B cell (primary cell): Measurements from ENCODE around the gene PI4KA. TPM values are rescaled to one million over a fixed set of nuclear protein-coding genes. Genes with fewer than 3 reads are reported as not detected.

Experiments
- ATAC-seq: fragments of 200-7000 bp; cut with Tn5 transposase; one replicate; pipeline ENCODE4 v1.10.0; 2021; ENCODE audit warnings: low read depth, mild to moderate bottlenecking, moderate number of reproducible peaks, moderate library complexity
- CTCF ChIA-PET: fragments of 350-600 bp; sonication (Branson Sonifier 250); formaldehyde crosslinking; loops from one replicate; lab custom pipeline; 2021; ENCODE audit warnings: antibody characterized with exemption, inconsistent platforms; lab: Charles Lee
- POLR2A ChIA-PET: fragments of 350-600 bp; sonication (Branson Sonifier 250); formaldehyde crosslinking; loops from one replicate; lab custom pipeline; 2021; ENCODE audit warnings: antibody characterized with exemption; lab: Charles Lee
- DNase-seq: peaks from one replicate; pipeline ENCODE4 v3.0.0; 2013
- H2AFZ ChIP-seq: 2 replicates; pipeline ENCODE4 v1.6.1; 2012; ENCODE audit warnings: mild to moderate bottlenecking, low read depth, low read length; ENCODE audit not compliant: insufficient read depth, poor library complexity, severe bottlenecking
- H3K27ac ChIP-seq, 2 donors: 1 replicate in 1 of 2; 2 replicates in 1 of 2; pipeline ENCODE4 v1.5.1; 2012 to 2013; ENCODE audit warnings: low read length in 2 of 2, mild to moderate bottlenecking in 2 of 2, moderate library complexity in 1 of 2
- H3K27me3 ChIP-seq, 4 experiments: fragments of 200-600 bp in 1 of 4; sonication (generic) in 1 of 4; replicated peaks in 1 of 4; 1 replicate in 2 of 4; 2 replicates in 2 of 4; pipeline versions ENCODE4 v1.6.1 to v1.7.0; 2013 to 2016; ENCODE audit warnings: low read length in 3 of 4, mild to moderate bottlenecking in 2 of 4, mixed read lengths in 1 of 4, moderate library complexity in 1 of 4; ENCODE audit not compliant: insufficient read depth in 4 of 4, control insufficient read depth in 3 of 4; ENCODE audit errors: control extremely low read depth in 1 of 4
- H3K36me3 ChIP-seq, 2 experiments: replicated peaks in 1 of 2; 1 replicate in 1 of 2; 2 replicates in 1 of 2; pipeline versions ENCODE4 v1.6.1 to v1.7.1; 2013; ENCODE audit warnings: low read length in 1 of 2; ENCODE audit not compliant: insufficient read depth in 2 of 2, control insufficient read depth in 1 of 2; ENCODE audit errors: control extremely low read depth in 1 of 2, extremely low read depth in 1 of 2
- H3K4me1 ChIP-seq, 2 donors: fragments of 200-600 bp in 1 of 2; sonication (generic) in 1 of 2; 1 replicate in 1 of 2; 2 replicates in 1 of 2; pipeline versions ENCODE4 v1.5.1 to v1.6.1; 2013 to 2017; ENCODE audit warnings: low read length in 2 of 2; ENCODE audit not compliant: control insufficient read depth in 2 of 2, insufficient read depth in 2 of 2
- H3K4me2 ChIP-seq: replicated peaks from 2 replicates; pipeline ENCODE3; 2012; ENCODE audit warnings: mild to moderate bottlenecking, low read depth, low read length; ENCODE audit not compliant: poor library complexity, severe bottlenecking
- H3K4me3 ChIP-seq, 5 experiments: fragments of 200-600 bp in 1 of 5; sonication (generic) in 1 of 5; 1 replicate in 3 of 5; 2 replicates in 2 of 5; pipeline versions ENCODE4 v1.5.1 to v1.7.0; 2011 to 2016; ENCODE audit warnings: low read length in 4 of 5, mild to moderate bottlenecking in 4 of 5, low read depth in 2 of 5, control low read depth in 1 of 5, moderate library complexity in 1 of 5; ENCODE audit not compliant: insufficient read depth in 1 of 5; ENCODE audit errors: control extremely low read depth in 1 of 5, extremely low read depth in 1 of 5
- H3K79me2 ChIP-seq: fragments of 200-600 bp; sonication (generic); one replicate; pipeline ENCODE4 v1.6.0; 2016; ENCODE audit warnings: low read length; ENCODE audit not compliant: control insufficient read depth, insufficient read depth
- H3K9ac ChIP-seq: fragments of 200-600 bp; sonication (generic); 2 replicates; pipeline ENCODE4 v1.6.1; 2017; ENCODE audit warnings: mild to moderate bottlenecking, low read length, moderate library complexity
- H3K9me3 ChIP-seq, 3 donors: one replicate each; pipeline versions ENCODE4 v1.6.1 to v1.7.1; 2013; ENCODE audit warnings: low read length in 2 of 3; ENCODE audit not compliant: control insufficient read depth in 2 of 3, insufficient read depth in 1 of 3; ENCODE audit errors: control extremely low read depth in 1 of 3
- H4K20me1 ChIP-seq: 2 replicates; pipeline ENCODE4 v1.6.0; 2012; ENCODE audit warnings: mild to moderate bottlenecking, low read length; ENCODE audit not compliant: insufficient read depth, control insufficient read depth, poor library complexity, severe bottlenecking
- H3K27ac Mint-ChIP-seq: one replicate; pipeline ENCODE4 v1.8.0; 2021; ENCODE audit warnings: mixed read lengths
- H3K27me3 Mint-ChIP-seq: one replicate; pipeline ENCODE4 v1.8.0; 2021; ENCODE audit warnings: mixed read lengths
- H3K4me1 Mint-ChIP-seq: one replicate; pipeline ENCODE4 v1.8.0; 2021; ENCODE audit warnings: mixed read lengths
- H3K4me3 Mint-ChIP-seq: one replicate; pipeline ENCODE4 v1.8.0; 2021; ENCODE audit warnings: mixed read lengths
- H3K9me3 Mint-ChIP-seq: one replicate; pipeline ENCODE4 v1.8.0; 2022; ENCODE audit warnings: mixed read lengths; ENCODE audit not compliant: insufficient read depth
- EZH2 ChIP-seq: IDR thresholded peaks from 2 replicates; pipeline ENCODE4 v1.6.1; 2012; ENCODE audit warnings: borderline replicate concordance, low read depth, mild to moderate bottlenecking, moderate library complexity, low read length; ENCODE audit not compliant: insufficient read depth, poor library complexity, severe bottlenecking
- WGBS: methylation state at CpG from one replicate; pipeline ENCODE4 v1.1.5; 2013; ENCODE audit warnings: missing lambda C conversion rate; ENCODE audit not compliant: insufficient coverage; 5-methylcytosine and 5-hydroxymethylcytosine counted together
- intact Hi-C: fragments of 100-400 bp; cut with micrococcal nuclease; formaldehyde crosslinking; loops from one replicate; pipeline ENCODE4 v1.10.0; 2022
- polyA plus RNA-seq: library from polyadenylated mRNA; depleted of rRNA; stranded (reverse); fragments of >200 nt; gene quantifications from 2 replicates; pipeline ENCODE4 v1.2.3, GENCODE V29; 2012
- total RNA-seq, 2 donors: library from RNA; stranded (reverse); fragments of 120-200 nt in 1 of 2; gene quantifications; 1 replicate in 1 of 2; 2 replicates in 1 of 2; pipeline versions ENCODE4 v1.2.3 to v1.2.4, GENCODE V29; 2013 to 2022
- TF ChIP-seq, protein P1 (sequence below): fragments of 200-600 bp; IDR thresholded peaks from one replicate; pipeline ENCODE4 v1.8.0; 2022; ENCODE audit warnings: antibody characterized with exemption, mild to moderate bottlenecking

Gene PI4KA
- total and polyA plus RNA-seq, 2 donors (not counting 1 experiment from before 2014, with no cell fraction given): 85.9 to 156 TPM

DNA sequence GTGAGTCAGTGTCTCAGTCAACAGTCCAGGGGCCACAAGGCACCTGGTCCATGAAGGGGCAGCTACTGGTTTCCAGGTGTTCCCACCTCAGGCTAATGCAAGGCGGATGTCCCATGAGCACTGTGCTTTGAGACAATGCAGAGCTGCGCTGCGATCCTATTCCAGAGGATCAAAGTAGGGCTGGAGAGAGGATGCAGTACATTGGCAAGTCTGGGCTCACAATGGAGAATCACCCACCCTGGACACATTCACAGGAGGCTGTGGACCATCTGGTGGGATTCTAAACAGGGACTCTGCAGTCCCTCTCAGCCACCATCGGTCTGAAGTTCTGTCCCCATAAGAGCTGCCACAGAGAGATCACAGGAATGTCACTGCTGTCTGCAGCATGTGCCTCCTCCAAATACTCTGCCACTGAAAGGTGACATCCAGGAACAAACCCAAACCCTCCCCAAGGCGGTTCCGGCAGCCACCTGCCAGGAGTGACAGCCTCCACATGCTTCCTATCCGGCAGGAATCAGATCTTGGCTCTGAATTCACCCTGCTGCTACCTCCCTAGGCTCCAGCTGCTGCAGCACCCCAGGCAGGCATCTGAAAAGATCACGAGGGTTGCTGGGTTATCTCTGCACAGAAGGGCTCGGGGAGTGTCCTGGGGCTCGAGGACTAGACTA lies 130.0 kb downstream of the PI4KA start:
- POLR2A ChIA-PET: no interaction called here
- H2AFZ ChIP-seq: no peak overlapping the region
- H3K4me1 ChIP-seq: no peaks in the 10 kb centered on the region
- no peaks in the 10 kb centered on the region for H3K9me3 Mint-ChIP-seq
- H3K9ac ChIP-seq: no peak overlapping the region
- intact Hi-C loops: no loop called here
- no peaks in the 10 kb centered on the region for H3K9me3 ChIP-seq
- no peaks in the 10 kb centered on the region for H4K20me1 ChIP-seq
- TF ChIP-seq EZH2: no peak
- TF ChIP-seq, protein P1, sequence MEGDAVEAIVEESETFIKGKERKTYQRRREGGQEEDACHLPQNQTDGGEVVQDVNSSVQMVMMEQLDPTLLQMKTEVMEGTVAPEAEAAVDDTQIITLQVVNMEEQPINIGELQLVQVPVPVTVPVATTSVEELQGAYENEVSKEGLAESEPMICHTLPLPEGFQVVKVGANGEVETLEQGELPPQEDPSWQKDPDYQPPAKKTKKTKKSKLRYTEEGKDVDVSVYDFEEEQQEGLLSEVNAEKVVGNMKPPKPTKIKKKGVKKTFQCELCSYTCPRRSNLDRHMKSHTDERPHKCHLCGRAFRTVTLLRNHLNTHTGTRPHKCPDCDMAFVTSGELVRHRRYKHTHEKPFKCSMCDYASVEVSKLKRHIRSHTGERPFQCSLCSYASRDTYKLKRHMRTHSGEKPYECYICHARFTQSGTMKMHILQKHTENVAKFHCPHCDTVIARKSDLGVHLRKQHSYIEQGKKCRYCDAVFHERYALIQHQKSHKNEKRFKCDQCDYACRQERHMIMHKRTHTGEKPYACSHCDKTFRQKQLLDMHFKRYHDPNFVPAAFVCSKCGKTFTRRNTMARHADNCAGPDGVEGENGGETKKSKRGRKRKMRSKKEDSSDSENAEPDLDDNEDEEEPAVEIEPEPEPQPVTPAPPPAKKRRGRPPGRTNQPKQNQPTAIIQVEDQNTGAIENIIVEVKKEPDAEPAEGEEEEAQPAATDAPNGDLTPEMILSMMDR: no peak
- H3K27ac ChIP-seq: no peak overlapping the region
- H3K4me1 Mint-ChIP-seq: no peaks in the 10 kb centered on the region
- 99% methylated on average over 10 of the region's 10 CpGs for WGBS
- H3K4me2 ChIP-seq: no peak overlapping the region
- CTCF ChIA-PET: no interaction called here
- H3K27me3 ChIP-seq: no peaks in the 10 kb centered on the region
- DNase-seq (no peak), ATAC-seq (no peak)
- no peaks in the 10 kb centered on the region for H3K27me3 Mint-ChIP-seq
- H3K27ac Mint-ChIP-seq: no peak overlapping the region
- H3K4me3 ChIP-seq: no peak overlapping the region
- H3K79me2 ChIP-seq: no peaks in the 10 kb centered on the region
- H3K4me3 Mint-ChIP-seq: no peak overlapping the region
- peaks cover 2 to 48% of the 10 kb centered on the region in 2 experiments for H3K36me3 ChIP-seq

DNA sequence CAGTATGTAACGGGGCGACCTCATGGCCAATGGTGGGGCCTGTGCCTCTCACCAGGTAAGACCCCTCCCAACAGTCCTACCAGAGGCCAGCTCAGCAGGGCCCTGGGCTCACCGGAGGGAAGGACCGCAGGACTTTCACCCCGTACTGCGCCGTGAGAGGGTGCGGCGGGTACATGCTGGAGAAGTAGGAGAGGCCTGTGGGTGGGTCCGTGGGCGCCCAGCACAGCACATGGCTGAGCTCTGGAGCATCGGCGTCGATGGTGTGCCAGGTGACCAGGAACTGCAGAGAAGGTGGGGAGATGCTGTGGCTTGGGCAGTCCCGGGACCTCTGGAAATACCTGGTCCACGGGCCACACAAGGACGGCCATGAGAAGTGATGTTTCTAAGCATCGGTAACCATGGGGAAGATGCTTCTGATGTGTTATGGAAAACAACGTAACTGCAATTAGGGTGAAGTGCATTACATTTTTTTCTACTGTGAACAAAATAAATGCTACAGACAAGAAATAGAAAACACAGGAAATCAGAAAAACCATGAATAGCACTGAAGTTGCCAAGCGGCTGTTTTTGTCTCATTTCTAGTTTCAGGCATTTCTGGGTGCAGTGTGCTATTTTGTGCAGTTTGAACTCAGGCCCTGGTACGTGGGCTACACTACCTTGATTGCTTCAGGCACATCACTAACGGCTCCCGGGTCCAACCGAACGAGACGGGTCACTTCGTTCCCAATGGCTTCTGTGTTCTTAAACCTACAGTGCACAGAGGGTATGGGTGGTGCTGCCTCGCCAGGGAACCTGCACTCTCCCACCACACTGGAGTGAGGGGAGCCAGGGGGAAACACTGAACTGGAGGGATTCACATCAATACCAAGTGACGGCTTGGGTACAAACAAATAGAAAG lies 131.2 kb downstream of the PI4KA start:
- H3K9me3 ChIP-seq: no peaks in the 10 kb centered on the region
- no peak overlapping the region for H3K4me2 ChIP-seq
- H3K4me3 ChIP-seq: no peak overlapping the region
- peaks cover under 1% of the 10 kb centered on the region for H3K4me1 Mint-ChIP-seq
- no peak overlapping the region for H2AFZ ChIP-seq
- H3K27me3 ChIP-seq: no peaks in the 10 kb centered on the region
- H3K9me3 Mint-ChIP-seq: no peaks in the 10 kb centered on the region
- DNase-seq: no peak
- CTCF ChIA-PET: no interaction called here
- no peaks in the 10 kb centered on the region for H4K20me1 ChIP-seq
- intact Hi-C loops: no loop called here
- no peak overlapping the region for H3K27ac Mint-ChIP-seq
- H3K79me2 ChIP-seq: no peaks in the 10 kb centered on the region
- no peaks in the 10 kb centered on the region for H3K27me3 Mint-ChIP-seq
- no peak overlapping the region for H3K27ac ChIP-seq
- WGBS: 96% methylated on average over 16 of the region's 29 CpGs
- POLR2A ChIA-PET: no interaction called here
- H3K4me3 Mint-ChIP-seq: no peak overlapping the region
- TF ChIP-seq EZH2: no peak
- TF ChIP-seq, protein P1: no peak
- H3K36me3 ChIP-seq: peaks cover 2 to 48% of the 10 kb centered on the region in 2 experiments
- ATAC-seq: no peak
- no peak overlapping the region for H3K9ac ChIP-seq
- H3K4me1 ChIP-seq: no peaks in the 10 kb centered on the region
